AG04449 (cell line): ENCODE measurements around the gene TALDO1.

ENCODE experiments used
- CTCF ChIA-PET: fragments of 350-600 bp; formaldehyde crosslinking; extraction: SDS; loops from one replicate; lab custom pipeline; 2021; ENCODE audit warnings: antibody characterized with exemption; lab: Yijun Ruan, JAX
- POLR2A ChIA-PET: fragments of 400-600, 350-600 bp; formaldehyde crosslinking; extraction: SDS; loops from one replicate; lab custom pipeline; 2020; ENCODE audit warnings: antibody characterized with exemption, inconsistent platforms; lab: Yijun Ruan, JAX
- DNase-seq: peaks from one replicate; pipeline ENCODE4 v3.0.0-alpha.2; 2010; ENCODE audit warnings: low read depth, low spot score
- H3K4me3 ChIP-seq: 2 replicates; pipeline ENCODE4 v1.5.1; 2011; ENCODE audit warnings: low read depth, mild to moderate bottlenecking, control low read depth, low read length
- TF ChIP-seq, protein P1 (sequence below): IDR thresholded peaks from one replicate; pipeline ENCODE4 v1.5.1; 2011; ENCODE audit warnings: mild to moderate bottlenecking, moderate library complexity, low read length, control low read depth, inconsistent platforms; ENCODE audit not compliant: insufficient read depth; ENCODE audit errors: missing control alignments

The TALDO1 gene

GRCh38 chr11:709109-709997 lies 37.9 kb upstream of the TALDO1 start:
- POLR2A ChIA-PET = no interaction called here
- CTCF ChIA-PET = interaction anchor here (1.2 to 5.2 kb wide), 2 partner anchors 13 to 14 kb away, joined by 3 to 34 read pairs; no protein-coding TSS in a partner anchor
- TF ChIP-seq, protein P1, sequence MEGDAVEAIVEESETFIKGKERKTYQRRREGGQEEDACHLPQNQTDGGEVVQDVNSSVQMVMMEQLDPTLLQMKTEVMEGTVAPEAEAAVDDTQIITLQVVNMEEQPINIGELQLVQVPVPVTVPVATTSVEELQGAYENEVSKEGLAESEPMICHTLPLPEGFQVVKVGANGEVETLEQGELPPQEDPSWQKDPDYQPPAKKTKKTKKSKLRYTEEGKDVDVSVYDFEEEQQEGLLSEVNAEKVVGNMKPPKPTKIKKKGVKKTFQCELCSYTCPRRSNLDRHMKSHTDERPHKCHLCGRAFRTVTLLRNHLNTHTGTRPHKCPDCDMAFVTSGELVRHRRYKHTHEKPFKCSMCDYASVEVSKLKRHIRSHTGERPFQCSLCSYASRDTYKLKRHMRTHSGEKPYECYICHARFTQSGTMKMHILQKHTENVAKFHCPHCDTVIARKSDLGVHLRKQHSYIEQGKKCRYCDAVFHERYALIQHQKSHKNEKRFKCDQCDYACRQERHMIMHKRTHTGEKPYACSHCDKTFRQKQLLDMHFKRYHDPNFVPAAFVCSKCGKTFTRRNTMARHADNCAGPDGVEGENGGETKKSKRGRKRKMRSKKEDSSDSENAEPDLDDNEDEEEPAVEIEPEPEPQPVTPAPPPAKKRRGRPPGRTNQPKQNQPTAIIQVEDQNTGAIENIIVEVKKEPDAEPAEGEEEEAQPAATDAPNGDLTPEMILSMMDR = no peak
- DNase-seq = no peak
- H3K4me3 ChIP-seq = no peak overlapping the region

DNA sequence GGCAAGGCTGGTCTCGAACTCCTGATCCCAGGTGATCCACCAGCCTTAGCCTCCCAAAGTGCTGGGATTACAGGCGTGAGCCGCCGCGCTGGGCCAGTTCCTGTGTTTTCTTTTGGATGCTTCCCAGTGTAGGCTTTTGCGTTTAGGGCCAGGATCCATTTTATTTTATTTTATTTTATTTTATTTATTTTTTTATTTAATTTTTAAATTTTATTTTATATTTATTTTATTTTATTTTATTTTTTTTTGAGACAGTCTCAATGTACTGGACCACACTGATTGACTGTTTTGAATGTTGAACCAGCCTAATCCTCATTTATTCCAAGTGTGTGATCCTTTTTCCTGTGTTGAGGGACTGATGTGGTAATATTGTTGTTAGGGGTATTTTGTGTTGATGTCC lies 32.8 kb upstream of the TALDO1 start:
- ChIA-PET POLR2A (no interaction called here), CTCF (interaction anchor here (0.9 kb wide), 1 partner anchor 9 kb away, joined by 3 read pairs; no protein-coding TSS in a partner anchor)
- no peak overlapping the region for H3K4me3 ChIP-seq
- TF ChIP-seq, protein P1 = no peak
- no peak for DNase-seq

DNA sequence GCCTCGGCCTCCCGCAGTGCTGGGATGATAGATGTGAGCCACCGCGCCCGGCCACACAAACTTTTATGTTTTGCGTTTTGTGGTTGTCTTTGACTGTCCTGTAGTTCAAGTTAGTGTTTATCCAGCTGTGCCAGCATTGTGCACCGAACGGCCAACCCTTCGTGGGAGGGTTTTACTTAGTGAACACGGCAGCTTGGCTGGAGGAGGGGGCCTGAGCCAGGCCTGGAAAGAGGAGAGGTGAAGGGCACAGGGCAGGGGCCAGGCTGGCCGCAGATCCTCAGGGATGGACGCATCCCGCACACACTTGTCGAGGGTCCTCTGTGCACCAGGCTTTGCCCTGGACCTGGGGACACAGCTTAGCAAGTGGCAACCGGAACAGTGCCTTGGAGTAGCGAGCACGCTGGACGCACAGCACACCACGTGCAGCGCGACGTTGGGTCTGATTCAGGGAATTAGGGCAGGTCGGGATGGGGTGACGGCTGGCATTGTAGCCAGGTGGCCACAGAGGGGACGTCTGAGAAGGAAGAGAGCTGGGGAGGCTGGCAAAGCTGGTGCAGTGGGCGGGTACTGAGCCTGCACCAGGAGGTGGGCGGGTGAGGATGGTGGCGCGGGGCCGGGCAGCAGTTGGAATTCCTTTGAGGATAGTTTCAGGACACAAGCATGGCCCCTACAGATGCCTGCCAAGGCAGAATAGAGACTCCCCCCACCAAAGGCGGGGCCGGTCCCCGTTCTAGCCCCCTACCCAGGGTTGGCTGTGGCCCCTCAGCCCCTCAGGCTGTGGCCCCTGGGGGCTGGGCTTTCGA lies 27.8 kb upstream of the TALDO1 start:
- no peak for DNase-seq
- ChIA-PET POLR2A (interaction anchor here (0.6 kb wide), 1 partner anchor 156 kb away, joined by 3 read pairs; no protein-coding TSS in a partner anchor), CTCF (interaction anchor here (1.3 to 10.2 kb wide), 4 partner anchors 8 to 165 kb away, joined by 3 to 198 read pairs (median 4); partner anchors contain the start of genes DEAF1, EPS8L2 and TMEM80)
- no peak overlapping the region for H3K4me3 ChIP-seq
- TF ChIP-seq, protein P1 = no peak

DNA sequence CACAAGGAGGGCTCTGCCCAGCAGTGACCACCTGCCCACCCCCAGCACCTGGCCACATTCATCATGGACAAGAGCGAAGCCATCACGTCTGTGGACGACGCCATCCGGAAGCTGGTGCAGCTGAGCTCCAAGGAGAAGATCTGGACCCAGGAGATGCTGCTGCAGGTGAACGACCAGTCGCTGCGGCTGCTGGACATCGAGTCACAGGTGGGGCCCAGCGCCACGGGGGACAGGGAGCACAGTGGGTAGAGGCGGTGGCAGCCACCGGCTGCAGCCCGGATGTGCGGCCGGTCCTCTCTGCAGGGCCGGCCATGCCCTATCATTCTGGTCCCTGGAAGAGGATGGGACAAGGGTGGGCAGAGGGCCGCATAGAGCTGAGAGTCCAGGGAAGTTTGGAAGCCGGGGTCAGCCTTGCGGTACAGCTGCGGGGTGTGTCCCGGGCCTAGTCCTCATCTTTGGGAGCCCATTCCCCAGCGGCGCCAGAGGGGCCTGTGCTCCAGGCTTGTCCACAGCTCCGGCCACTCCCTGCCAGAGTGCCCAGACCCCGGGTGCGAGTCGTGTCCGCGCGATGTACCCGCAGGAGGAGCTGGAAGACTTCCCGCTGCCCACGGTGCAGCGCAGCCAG lies 27.1 kb upstream of the TALDO1 start:
- CTCF ChIA-PET = interaction anchor here (1.0 to 10.2 kb wide), 5 partner anchors 8 to 166 kb away, joined by 3 to 198 read pairs (median 3); partner anchors contain the start of genes DEAF1, EPS8L2 and TMEM80
- no peak overlapping the region for H3K4me3 ChIP-seq
- DNase-seq = no peak
- POLR2A ChIA-PET = interaction anchor here (0.6 to 1.8 kb wide), 2 partner anchors 14 to 157 kb away, joined by 3 to 7 read pairs; partner anchors contain the start of gene EPS8L2
- TF ChIP-seq, protein P1 = no peak

GRCh38 chr11:720642-721246 lies 26.5 kb upstream of the TALDO1 start:
- CTCF ChIA-PET = interaction anchor here (1.0 to 10.2 kb wide), 6 partner anchors 8 to 166 kb away, joined by 3 to 198 read pairs (median 4); partner anchors contain the start of genes DEAF1, EPS8L2 and TMEM80
- H3K4me3 ChIP-seq = no peak overlapping the region
- POLR2A ChIA-PET = interaction anchor here (1.8 kb wide), 1 partner anchor 14 kb away, joined by 7 read pairs; the partner anchor contains the start of gene EPS8L2

More at GRCh38 chr11:720642-721246, 26.5 kb upstream of the TALDO1 start:
- TF ChIP-seq, protein P1 = no peak
- no peak for DNase-seq
